SJCRH30 (cell line): ENCODE data around the gene SIRPA. TPM values are rescaled to one million over a fixed set of nuclear protein-coding genes. Genes with fewer than 3 reads are reported as not detected.

Source experiments
- DNase-seq, 2 experiments: peaks; one replicate each; pipeline ENCODE4 v3.0.0-alpha.2; 2015 to 2020
- H3K27ac ChIP-seq: fragments of 250-450 bp; sonication (Bioruptor Pico); 2 replicates; pipeline ENCODE4 v1.5.1; 2020; ENCODE audit warnings: mild to moderate bottlenecking, moderate library complexity
- H3K27me3 ChIP-seq: fragments of 250-450 bp; sonication (Bioruptor Pico); 2 replicates; pipeline ENCODE4 v1.5.1; 2020; ENCODE audit warnings: mild to moderate bottlenecking, moderate library complexity
- H3K36me3 ChIP-seq: fragments of 250-450 bp; sonication (Bioruptor Pico); 2 replicates; pipeline ENCODE4 v1.5.1; 2020; ENCODE audit warnings: mild to moderate bottlenecking, moderate library complexity
- H3K4me1 ChIP-seq: fragments of 250-450 bp; sonication (Bioruptor Pico); 2 replicates; pipeline ENCODE4 v1.5.1; 2020; ENCODE audit warnings: mild to moderate bottlenecking, moderate library complexity
- H3K4me3 ChIP-seq: fragments of 250-450 bp; sonication (Bioruptor Pico); 2 replicates; pipeline ENCODE4 v1.5.1; 2020; ENCODE audit warnings: mild to moderate bottlenecking, moderate library complexity
- H3K9me3 ChIP-seq: fragments of 250-450 bp; sonication (Bioruptor Pico); replicated peaks from 2 replicates; pipeline ENCODE4 v1.5.1; 2020; ENCODE audit warnings: mild to moderate bottlenecking, moderate library complexity
- total RNA-seq: library from RNA; depleted of rRNA; stranded (reverse); fragments of >200 nt; shearing (Covaris generic); gene quantifications from 2 replicates; pipeline ENCODE4 v1.2.3, GENCODE V29; 2014; rRNA removed

SIRPA gene
- total RNA-seq, 1 experiment from 2014 or later, result 0.93 TPM

GRCh38 chr20:1964659-1965405 lies 69.6 kb downstream of the SIRPA start:
- no peaks in the 10 kb centered on the region for H3K36me3 ChIP-seq
- no peak overlapping the region for H3K27ac ChIP-seq
- H3K9me3 ChIP-seq, result no peaks in the 10 kb centered on the region
- peaks cover 20% of the 10 kb centered on the region; the same call in 1 of the 2 replicates for H3K27me3 ChIP-seq
- no peaks in the 10 kb centered on the region for H3K4me1 ChIP-seq
- H3K4me3 ChIP-seq, result no peak overlapping the region
- DNase-seq, result no peak

- no peaks in the 10 kb centered on the region for H3K36me3 ChIP-seq
- H3K27ac ChIP-seq, result no peak overlapping the region
- peak; percentile 54 to 73 for DNase-seq
- H3K4me3 ChIP-seq, result no peak overlapping the region
- H3K27me3 ChIP-seq, result peaks cover 25% of the 10 kb centered on the region; the same call in 1 of the 2 replicates
- no peaks in the 10 kb centered on the region for H3K4me1 ChIP-seq
- H3K9me3 ChIP-seq, result no peaks in the 10 kb centered on the region
Measured at GRCh38 chr20:1965520-1966351, 70.5 kb downstream of the SIRPA start.

GRCh38 chr20:1968964-1969363 lies 73.8 kb downstream of the SIRPA start:
- no peak for DNase-seq
- no peaks in the 10 kb centered on the region for H3K4me1 ChIP-seq
- no peaks in the 10 kb centered on the region for H3K9me3 ChIP-seq
- peaks cover 27% of the 10 kb centered on the region; the same call in 1 of the 2 replicates for H3K27me3 ChIP-seq
- H3K4me3 ChIP-seq, result no peak overlapping the region
- H3K27ac ChIP-seq, result no peak overlapping the region
- H3K36me3 ChIP-seq, result no peaks in the 10 kb centered on the region

GRCh38 chr20:1971893-1972586 lies 76.8 kb downstream of the SIRPA start:
- no peak overlapping the region for H3K27ac ChIP-seq
- DNase-seq, result no peak
- no peaks in the 10 kb centered on the region for H3K9me3 ChIP-seq
- no peaks in the 10 kb centered on the region for H3K4me1 ChIP-seq
- H3K36me3 ChIP-seq, result no peaks in the 10 kb centered on the region
- no peak overlapping the region for H3K4me3 ChIP-seq
- peaks cover 22% of the 10 kb centered on the region; the same call in 1 of the 2 replicates for H3K27me3 ChIP-seq

GRCh38 chr20:1973601-1974440 lies 78.6 kb downstream of the SIRPA start:
- no peak overlapping the region for H3K27ac ChIP-seq
- no peaks in the 10 kb centered on the region for H3K36me3 ChIP-seq
- no peak for DNase-seq
- H3K4me1 ChIP-seq, result no peaks in the 10 kb centered on the region
- H3K9me3 ChIP-seq, result no peaks in the 10 kb centered on the region
- H3K4me3 ChIP-seq, result no peak overlapping the region
- peaks cover 22% of the 10 kb centered on the region; the same call in 1 of the 2 replicates for H3K27me3 ChIP-seq

- Histone ChIP-seq H3K4me3 (no peak overlapping the region), H3K9me3 (no peaks in the 10 kb centered on the region), H3K27ac (no peak overlapping the region), H3K36me3 (no peaks in the 10 kb centered on the region), H3K27me3 (peaks cover 15% of the 10 kb centered on the region; the same call in 1 of the 2 replicates), H3K4me1 (no peaks in the 10 kb centered on the region)
- no peak for DNase-seq
Measured at GRCh38 chr20:1975291-1975690, 80.1 kb downstream of the SIRPA start.

GRCh38 chr20:1979106-1979778 lies 84.0 kb downstream of the SIRPA start:
- no peaks in the 10 kb centered on the region for H3K4me1 ChIP-seq
- no peaks in the 10 kb centered on the region for H3K27me3 ChIP-seq
- H3K27ac ChIP-seq, result no peak overlapping the region
- no peaks in the 10 kb centered on the region for H3K36me3 ChIP-seq
- H3K9me3 ChIP-seq, result no peaks in the 10 kb centered on the region
- no peak for DNase-seq
- H3K4me3 ChIP-seq, result no peak overlapping the region

GRCh38 chr20:1982686-1983085 lies 87.5 kb downstream of the SIRPA start:
- no peaks in the 10 kb centered on the region for H3K9me3 ChIP-seq
- H3K4me1 ChIP-seq, result no peaks in the 10 kb centered on the region
- peaks cover 8% of the 10 kb centered on the region for H3K27me3 ChIP-seq
- DNase-seq, result no peak
- no peaks in the 10 kb centered on the region for H3K36me3 ChIP-seq
- no peak overlapping the region for H3K27ac ChIP-seq
- no peak overlapping the region for H3K4me3 ChIP-seq

GRCh38 chr20:1983301-1983700 lies 88.1 kb downstream of the SIRPA start:
- Histone ChIP-seq H3K27me3 (peaks cover 15% of the 10 kb centered on the region), H3K27ac (no peak overlapping the region), H3K4me3 (no peak overlapping the region), H3K4me1 (no peaks in the 10 kb centered on the region), H3K36me3 (no peaks in the 10 kb centered on the region), H3K9me3 (no peaks in the 10 kb centered on the region)
- no peak for DNase-seq

GRCh38 chr20:1987826-1988225 lies 92.6 kb downstream of the SIRPA start:
- no peak overlapping the region for H3K27ac ChIP-seq
- H3K36me3 ChIP-seq, result no peaks in the 10 kb centered on the region
- peaks cover 32% of the 10 kb centered on the region for H3K27me3 ChIP-seq
- no peak for DNase-seq
- no peaks in the 10 kb centered on the region for H3K9me3 ChIP-seq
- no peaks in the 10 kb centered on the region for H3K4me1 ChIP-seq
- H3K4me3 ChIP-seq, result no peak overlapping the region

Other genes with a start within 250 kb of the SIRPA start
- gene SIRPG, start 237.6 kb upstream of the SIRPA start, total RNA-seq, result not detected in 2 replicates
- gene PDYN, start 98.7 kb downstream of the SIRPA start, total RNA-seq, result not detected in 2 replicates
- gene STK35, start 206.4 kb downstream of the SIRPA start, total RNA-seq, result 18.0 and 19.1 TPM in 2 replicates